ENCODE data around the gene TCL1B.

The TCL1B gene

GRCh38 chr14:95668235-95668772, 17.9 kb upstream of the TCL1B start (continued):
- TF ChIP-seq, protein P1, sequence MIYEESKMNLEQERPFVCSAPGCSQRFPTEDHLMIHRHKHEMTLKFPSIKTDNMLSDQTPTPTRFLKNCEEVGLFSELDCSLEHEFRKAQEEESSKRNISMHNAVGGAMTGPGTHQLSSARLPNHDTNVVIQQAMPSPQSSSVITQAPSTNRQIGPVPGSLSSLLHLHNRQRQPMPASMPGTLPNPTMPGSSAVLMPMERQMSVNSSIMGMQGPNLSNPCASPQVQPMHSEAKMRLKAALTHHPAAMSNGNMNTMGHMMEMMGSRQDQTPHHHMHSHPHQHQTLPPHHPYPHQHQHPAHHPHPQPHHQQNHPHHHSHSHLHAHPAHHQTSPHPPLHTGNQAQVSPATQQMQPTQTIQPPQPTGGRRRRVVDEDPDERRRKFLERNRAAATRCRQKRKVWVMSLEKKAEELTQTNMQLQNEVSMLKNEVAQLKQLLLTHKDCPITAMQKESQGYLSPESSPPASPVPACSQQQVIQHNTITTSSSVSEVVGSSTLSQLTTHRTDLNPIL (CRISPR knock-in tag; IDR thresholded peaks at IDR 0.05; ENCODE audit: low read depth), result no peak
- TF ChIP-seq ZNF8 (CRISPR knock-in tag; IDR thresholded peaks at IDR 0.05), result no peak
- TF ChIP-seq, protein P2, sequence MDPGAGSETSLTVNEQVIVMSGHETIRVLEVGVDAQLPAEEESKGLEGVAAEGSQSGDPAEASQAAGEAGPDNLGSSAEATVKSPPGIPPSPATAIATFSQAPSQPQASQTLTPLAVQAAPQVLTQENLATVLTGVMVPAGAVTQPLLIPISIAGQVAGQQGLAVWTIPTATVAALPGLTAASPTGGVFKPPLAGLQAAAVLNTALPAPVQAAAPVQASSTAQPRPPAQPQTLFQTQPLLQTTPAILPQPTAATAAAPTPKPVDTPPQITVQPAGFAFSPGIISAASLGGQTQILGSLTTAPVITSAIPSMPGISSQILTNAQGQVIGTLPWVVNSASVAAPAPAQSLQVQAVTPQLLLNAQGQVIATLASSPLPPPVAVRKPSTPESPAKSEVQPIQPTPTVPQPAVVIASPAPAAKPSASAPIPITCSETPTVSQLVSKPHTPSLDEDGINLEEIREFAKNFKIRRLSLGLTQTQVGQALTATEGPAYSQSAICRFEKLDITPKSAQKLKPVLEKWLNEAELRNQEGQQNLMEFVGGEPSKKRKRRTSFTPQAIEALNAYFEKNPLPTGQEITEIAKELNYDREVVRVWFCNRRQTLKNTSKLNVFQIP (CRISPR knock-in tag; IDR thresholded peaks at IDR 0.05; ENCODE audit: borderline replicate concordance, low read depth), result no peak
- TF ChIP-seq TOX (CRISPR knock-in tag; IDR thresholded peaks at IDR 0.05; ENCODE audit: borderline replicate concordance), result no peak
- TF ChIP-seq ZC3H10 (CRISPR knock-in tag; IDR thresholded peaks at IDR 0.05), result no peak
- TF ChIP-seq CSRNP3 (CRISPR knock-in tag; IDR thresholded peaks at IDR 0.05), result no peak

- TF ChIP-seq ISL1 (CRISPR knock-in tag; IDR thresholded peaks at IDR 0.05), result no peak
- TF ChIP-seq ZC3H10 (CRISPR knock-in tag; IDR thresholded peaks at IDR 0.05), result no peak
- no peak for TF ChIP-seq TSHZ2 (CRISPR knock-in tag; IDR thresholded peaks at IDR 0.05)
- TF ChIP-seq CSRNP3 (CRISPR knock-in tag; IDR thresholded peaks at IDR 0.05), result no peak
- no peak for TF ChIP-seq ESRRG (CRISPR knock-in tag; IDR thresholded peaks at IDR 0.05)
- no peak for TF ChIP-seq ARNTL (CRISPR knock-in tag; IDR thresholded peaks at IDR 0.05; ENCODE audit: borderline replicate concordance, low read depth)
- no peak for TF ChIP-seq TOX (CRISPR knock-in tag; IDR thresholded peaks at IDR 0.05; ENCODE audit: borderline replicate concordance)
- no peak for TF ChIP-seq ZNF8 (CRISPR knock-in tag; IDR thresholded peaks at IDR 0.05)
- TF ChIP-seq CSDC2 (CRISPR knock-in tag; IDR thresholded peaks at IDR 0.05), result no peak
- no peak for ATAC-seq
Observed at GRCh38 chr14:95674613-95675012, 11.6 kb upstream of the TCL1B start.

DNA sequence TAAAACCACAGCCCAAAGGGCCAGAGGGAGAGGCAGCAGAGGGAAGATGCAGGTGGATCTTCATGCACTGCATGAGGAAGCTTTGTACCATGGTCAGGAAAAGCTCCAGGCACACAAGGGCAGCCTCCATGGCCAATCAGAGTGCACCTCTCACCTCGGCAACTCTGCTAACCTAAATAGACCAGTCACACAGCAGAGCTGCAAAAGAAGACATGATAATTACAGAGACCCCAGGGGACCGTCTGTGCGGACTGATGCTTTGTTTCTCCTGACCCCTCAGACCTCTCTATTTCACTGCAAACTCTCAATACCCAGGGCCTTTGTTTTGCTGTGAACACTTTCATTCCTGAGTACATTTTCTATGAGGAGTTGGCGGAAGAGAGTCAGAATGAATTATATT, 10.7 kb upstream of the TCL1B start:
- no peak for ATAC-seq
- TF ChIP-seq PATZ1 (CRISPR knock-in tag; IDR thresholded peaks at IDR 0.05; ENCODE audit: borderline replicate concordance) (no peak), TCF4 (CRISPR knock-in tag; IDR thresholded peaks at IDR 0.05; ENCODE audit: borderline replicate concordance) (no peak), ZNF70 (CRISPR knock-in tag; IDR thresholded peaks at IDR 0.05) (no peak), ZC3H10 (CRISPR knock-in tag; IDR thresholded peaks at IDR 0.05) (no peak), ISL1 (CRISPR knock-in tag; IDR thresholded peaks at IDR 0.05) (no peak), CSDC2 (CRISPR knock-in tag; IDR thresholded peaks at IDR 0.05) (no peak), ZFP3 (CRISPR knock-in tag; IDR thresholded peaks at IDR 0.05) (no peak), CSRNP3 (CRISPR knock-in tag; IDR thresholded peaks at IDR 0.05) (no peak), OSR1 (CRISPR knock-in tag; IDR thresholded peaks at IDR 0.05) (no peak), TSHZ2 (CRISPR knock-in tag; IDR thresholded peaks at IDR 0.05) (no peak), TOX (CRISPR knock-in tag; IDR thresholded peaks at IDR 0.05; ENCODE audit: borderline replicate concordance) (no peak), RARB (CRISPR knock-in tag; IDR thresholded peaks at IDR 0.05) (no peak), GLIS3 (CRISPR knock-in tag; IDR thresholded peaks at IDR 0.05) (no peak), ARNTL (CRISPR knock-in tag; IDR thresholded peaks at IDR 0.05; ENCODE audit: borderline replicate concordance, low read depth) (no peak)
- TF ChIP-seq, protein P2 (CRISPR knock-in tag; IDR thresholded peaks at IDR 0.05; ENCODE audit: borderline replicate concordance, low read depth), result no peak

All from SK-N-SH treated with all-trans-retinoic acid at 6 μM for 48 hours (cell line).